Gastrocnemius medialis (tissue), 4 donors: ENCODE data around the gene OSBPL2. TPM values are rescaled to one million over a fixed set of nuclear protein-coding genes. Genes with fewer than 3 reads are reported as not detected.

Source experiments
- ATAC-seq, 2 donors: fragments of 150-250 bp; one replicate each; pipeline ENCODE4 v1.9.1; 2016
- DNase-seq, 2 donors: peaks; one replicate each; pipeline ENCODE4 v3.0.0-alpha.2; 2019
- H3K27ac ChIP-seq, 4 donors: fragments of 200-600 bp; sonication (generic); 1 replicate in 1 of 4; 2 replicates in 3 of 4; pipeline ENCODE4 v1.5.1; 2016 to 2018; ENCODE audit warnings: mild to moderate bottlenecking in 2 of 4, moderate library complexity in 1 of 4
- H3K27me3 ChIP-seq, 3 donors: fragments of 200-600 bp; sonication (generic) in 2 of 3; 1 replicate in 1 of 3; 2 replicates in 2 of 3; pipeline versions ENCODE4 v1.5.1 to v1.6.0; 2016 to 2019; ENCODE audit warnings: mild to moderate bottlenecking in 1 of 3, moderate library complexity in 1 of 3
- H3K36me3 ChIP-seq, 2 donors: fragments of 200-600 bp; sonication (generic) in 1 of 2; one replicate each; pipeline ENCODE4 v1.5.1; 2017 to 2018
- H3K4me1 ChIP-seq, 2 donors: fragments of 200-600 bp; sonication (generic) in 1 of 2; one replicate each; pipeline ENCODE4 v1.5.1; 2016 to 2017; ENCODE audit warnings: mild to moderate bottlenecking in 2 of 2
- H3K4me3 ChIP-seq, 4 donors: fragments of 200-600 bp; sonication (generic) in 3 of 4; 1 replicate in 1 of 4; 2 replicates in 3 of 4; pipeline ENCODE4 v1.5.1; 2016 to 2019; ENCODE audit warnings: mild to moderate bottlenecking in 2 of 4
- H3K9me3 ChIP-seq, 3 donors: fragments of 200-600 bp; sonication (generic) in 2 of 3; 1 replicate in 1 of 3; 2 replicates in 2 of 3; pipeline ENCODE4 v1.5.1; 2016 to 2019
- CTCF ChIP-seq, 5 experiments: fragments of 450-650 bp in 3 of 5; fragments of 200-600 bp in 2 of 5; sonication (generic) in 2 of 5; IDR thresholded peaks in 4 of 5; conservative IDR thresholded peaks in 1 of 5; 1 replicate in 4 of 5; 2 replicates in 1 of 5; pipeline ENCODE4 v1.5.1; 2016 to 2019; ENCODE audit warnings: antibody characterized with exemption in 5 of 5, mild to moderate bottlenecking in 3 of 5, moderate library complexity in 3 of 5
- POLR2A ChIP-seq, 2 donors: fragments of 450-650 bp; IDR thresholded peaks; one replicate each; pipeline ENCODE4 v1.6.1; 2017; ENCODE audit warnings: antibody characterized with exemption in 2 of 2, mild to moderate bottlenecking in 2 of 2, moderate library complexity in 2 of 2
- in situ Hi-C, 4 donors: fragments of 200-750 bp; cut with MboI; loops; one replicate each; pipeline versions ENCODE4 v1.15.0 to v1.8.0; 2017; ENCODE audit warnings: low sequenced_read_pairs in 4 of 4
- intact Hi-C: fragments of 100-400 bp; cut with DNase I; formaldehyde crosslinking; loops from one replicate; pipeline ENCODE4 v1.15.1; 2023; ENCODE audit warnings: low total_unique reads
- total RNA-seq, 4 donors: library from RNA; depleted of rRNA; stranded (reverse); fragments of >200 nt; gene quantifications; one replicate each; pipeline versions ENCODE4 v1.1.0 to v1.2.3, GENCODE V29; 2016

OSBPL2 gene
- total RNA-seq, 4 donors from 2014 or later: 15.8 to 26.4 (median 19.6) TPM

GRCh38 chr20:62209850-62210495 lies 28.3 kb upstream of the OSBPL2 start:
- intact Hi-C loops: no loop called here
- Histone ChIP-seq H3K4me3 (no peak overlapping the region), H3K36me3 (no peaks in the 10 kb centered on the region), H3K4me1 (peaks cover 12 to 13% of the 10 kb centered on the region in 2 donors), H3K9me3 (no peaks in the 10 kb centered on the region), H3K27me3 (peaks cover 22 to 25% (median 25%) of the 10 kb centered on the region in 3 donors), H3K27ac (no peak overlapping the region)
- in situ Hi-C loops: no loop called here
- no peak for ATAC-seq
- no peak for DNase-seq
- TF ChIP-seq CTCF (IDR thresholded peaks at IDR 0.05 in 4 of 5, conservative IDR thresholded peaks at IDR 0.05 in 1 of 5) (no peak), POLR2A (IDR thresholded peaks at IDR 0.05) (no peak)

GRCh38 chr20:62210496-62210855 lies 27.8 kb upstream of the OSBPL2 start:
- H3K27me3 ChIP-seq: peaks cover 25 to 27% (median 27%) of the 10 kb centered on the region in 3 donors
- in situ Hi-C loops: no loop called here

GRCh38 chr20:62211216-62211615 lies 27.1 kb upstream of the OSBPL2 start:
- no peaks in the 10 kb centered on the region for H3K36me3 ChIP-seq
- no peak overlapping the region for H3K27ac ChIP-seq
- intact Hi-C loops: no loop called here
- peaks cover 27 to 32% (median 30%) of the 10 kb centered on the region in 3 donors for H3K27me3 ChIP-seq
- DNase-seq: no peak
- H3K9me3 ChIP-seq: no peaks in the 10 kb centered on the region
- TF ChIP-seq POLR2A (IDR thresholded peaks at IDR 0.05) (no peak), CTCF (IDR thresholded peaks at IDR 0.05 in 4 of 5, conservative IDR thresholded peaks at IDR 0.05 in 1 of 5) (no peak)
- peaks cover 12 to 13% of the 10 kb centered on the region in 2 donors for H3K4me1 ChIP-seq
- no peak overlapping the region for H3K4me3 ChIP-seq
- in situ Hi-C loops: no loop called here
- no peak for ATAC-seq

More at GRCh38 chr20:62210496-62210855, 27.8 kb upstream of the OSBPL2 start:
- no peak for TF ChIP-seq POLR2A (IDR thresholded peaks at IDR 0.05)
- no peak for TF ChIP-seq CTCF (IDR thresholded peaks at IDR 0.05 in 4 of 5, conservative IDR thresholded peaks at IDR 0.05 in 1 of 5)
- Histone ChIP-seq H3K27ac (no peak overlapping the region), H3K9me3 (no peaks in the 10 kb centered on the region), H3K4me3 (no peak overlapping the region), H3K36me3 (no peaks in the 10 kb centered on the region), H3K4me1 (peaks cover 12 to 13% of the 10 kb centered on the region in 2 donors)
- no peak for ATAC-seq
- intact Hi-C loops: no loop called here
- DNase-seq: no peak

GRCh38 chr20:62211769-62212288 lies 26.5 kb upstream of the OSBPL2 start:
- Histone ChIP-seq H3K27me3 (peaks cover 32 to 37% (median 34%) of the 10 kb centered on the region in 3 donors), H3K4me1 (peaks cover 12 to 13% of the 10 kb centered on the region in 2 donors), H3K36me3 (no peaks in the 10 kb centered on the region), H3K9me3 (no peaks in the 10 kb centered on the region), H3K4me3 (no peak overlapping the region), H3K27ac (no peak overlapping the region)
- DNase-seq (no peak), ATAC-seq (no peak)
- in situ Hi-C loops: no loop called here
- TF ChIP-seq POLR2A (IDR thresholded peaks at IDR 0.05) (no peak), CTCF (IDR thresholded peaks at IDR 0.05 in 4 of 5, conservative IDR thresholded peaks at IDR 0.05 in 1 of 5) (no peak)
- intact Hi-C loops: no loop called here
